ENCODE results near the gene APOB. TPM values are rescaled to one million over a fixed set of nuclear protein-coding genes. Genes with fewer than 3 reads are reported as not detected.

Gene APOB
- total RNA-seq, 2 donors from 2014 or later, result 7.5 to 14.1 TPM

DNA sequence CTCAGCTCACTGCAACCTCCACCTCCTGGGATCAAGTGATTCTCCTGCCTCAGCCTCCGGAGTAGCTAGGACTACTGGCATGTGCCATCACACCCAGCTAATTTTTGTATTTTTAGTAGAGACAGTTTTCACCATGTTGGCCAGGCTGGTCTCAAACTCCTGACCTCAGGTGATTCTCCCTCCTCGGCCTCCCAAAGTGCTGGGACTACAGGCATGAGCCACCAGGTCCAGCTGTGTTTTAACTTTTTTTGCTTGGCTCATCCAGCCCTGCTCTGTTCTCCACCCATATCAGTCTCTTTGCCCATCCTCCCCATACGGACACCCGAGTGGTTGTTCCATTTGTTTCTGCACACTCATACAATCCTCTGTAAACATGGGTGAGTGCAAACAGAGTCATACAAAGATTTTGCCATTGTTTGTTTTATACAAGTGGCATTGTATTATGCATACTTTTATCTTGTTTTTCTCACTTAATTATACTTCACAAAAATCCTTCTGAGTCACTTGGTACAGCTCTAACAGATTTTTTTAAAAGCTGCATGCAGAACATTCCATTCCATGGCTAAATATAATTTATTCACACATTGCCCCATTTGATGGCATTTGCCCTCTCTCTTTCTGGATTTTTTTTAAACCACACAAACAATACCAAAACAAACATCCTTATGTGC lies 5.3 kb downstream of the APOB start:
- TF ChIP-seq, protein P1, sequence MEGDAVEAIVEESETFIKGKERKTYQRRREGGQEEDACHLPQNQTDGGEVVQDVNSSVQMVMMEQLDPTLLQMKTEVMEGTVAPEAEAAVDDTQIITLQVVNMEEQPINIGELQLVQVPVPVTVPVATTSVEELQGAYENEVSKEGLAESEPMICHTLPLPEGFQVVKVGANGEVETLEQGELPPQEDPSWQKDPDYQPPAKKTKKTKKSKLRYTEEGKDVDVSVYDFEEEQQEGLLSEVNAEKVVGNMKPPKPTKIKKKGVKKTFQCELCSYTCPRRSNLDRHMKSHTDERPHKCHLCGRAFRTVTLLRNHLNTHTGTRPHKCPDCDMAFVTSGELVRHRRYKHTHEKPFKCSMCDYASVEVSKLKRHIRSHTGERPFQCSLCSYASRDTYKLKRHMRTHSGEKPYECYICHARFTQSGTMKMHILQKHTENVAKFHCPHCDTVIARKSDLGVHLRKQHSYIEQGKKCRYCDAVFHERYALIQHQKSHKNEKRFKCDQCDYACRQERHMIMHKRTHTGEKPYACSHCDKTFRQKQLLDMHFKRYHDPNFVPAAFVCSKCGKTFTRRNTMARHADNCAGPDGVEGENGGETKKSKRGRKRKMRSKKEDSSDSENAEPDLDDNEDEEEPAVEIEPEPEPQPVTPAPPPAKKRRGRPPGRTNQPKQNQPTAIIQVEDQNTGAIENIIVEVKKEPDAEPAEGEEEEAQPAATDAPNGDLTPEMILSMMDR (conservative IDR thresholded peaks at IDR 0.05), result no peak
- peaks cover 16% of the 10 kb centered on the region for H3K36me3 Mint-ChIP-seq (ENCODE audit: low read depth)
- H3K4me1 Mint-ChIP-seq, result peaks cover 3% of the 10 kb centered on the region
- H3K9me3 Mint-ChIP-seq, result no peaks in the 10 kb centered on the region
- Histone ChIP-seq H3K4me3 (ENCODE audit: low read length) (no peak overlapping the region), H3K4me1 (ENCODE audit: control insufficient read depth, insufficient read depth, low read length) (no peaks in the 10 kb centered on the region), H3K27ac (ENCODE audit: low read depth, low read length) (no peak overlapping the region), H3K9me3 (ENCODE audit: control insufficient read depth, low read length) (no peaks in the 10 kb centered on the region), H3K36me3 (ENCODE audit: control insufficient read depth, insufficient read depth, low read length) (no peaks in the 10 kb centered on the region), H3K27me3 (ENCODE audit: control insufficient read depth, insufficient read depth, low read length, poor library complexity, severe bottlenecking) (no peaks in the 10 kb centered on the region), H3K9ac (ENCODE audit: extremely low read depth, low read length, poor library complexity, severe bottlenecking) (no peak overlapping the region)
- H3K27me3 Mint-ChIP-seq (ENCODE audit: insufficient read depth), result peaks cover 8% of the 10 kb centered on the region
- no peak overlapping the region for H3K27ac Mint-ChIP-seq
- WGBS, 2 experiments (ENCODE audit: insufficient coverage in 1 of 2, insufficient read length in 1 of 2), result 82 to 90% methylated on average over 2 to 4 of the region's 4 CpGs
- H3K4me3 Mint-ChIP-seq, result no peak overlapping the region
- peak; percentile 3 for DNase-seq

DNA sequence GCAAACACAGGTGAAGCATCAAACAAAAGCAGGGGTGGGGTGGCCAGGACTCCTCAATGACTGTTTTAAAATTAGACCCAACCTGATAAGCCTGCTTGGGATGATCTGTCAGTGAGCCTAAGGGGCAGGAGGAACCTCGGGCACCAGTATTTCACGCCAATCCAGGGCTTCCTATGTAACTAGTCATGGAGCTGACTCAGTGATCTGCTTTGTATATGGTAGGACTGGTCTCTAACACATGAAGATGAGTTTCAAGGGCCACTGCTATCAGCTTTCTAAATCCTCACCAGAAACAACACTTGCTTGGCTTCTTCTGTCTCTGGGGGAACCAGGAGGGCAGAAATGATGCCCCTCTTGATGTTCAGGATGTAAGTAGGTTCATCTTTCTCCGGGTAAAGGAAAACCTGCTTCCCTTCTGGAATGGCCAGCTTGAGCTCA lies 6.2 kb downstream of the APOB start:
- no peaks in the 10 kb centered on the region for H3K9me3 ChIP-seq (ENCODE audit: control insufficient read depth, low read length)
- TF ChIP-seq, protein P1 (conservative IDR thresholded peaks at IDR 0.05), result no peak
- H3K36me3 Mint-ChIP-seq (ENCODE audit: low read depth), result peaks cover 18% of the 10 kb centered on the region
- H3K4me3 Mint-ChIP-seq, result no peak overlapping the region
- no peaks in the 10 kb centered on the region for H3K27me3 ChIP-seq (ENCODE audit: control insufficient read depth, insufficient read depth, low read length, poor library complexity, severe bottlenecking)
- H3K27ac ChIP-seq (ENCODE audit: low read depth, low read length), result no peak overlapping the region
- no peaks in the 10 kb centered on the region for H3K9me3 Mint-ChIP-seq
- H3K36me3 ChIP-seq (ENCODE audit: control insufficient read depth, insufficient read depth, low read length), result no peaks in the 10 kb centered on the region
- H3K4me3 ChIP-seq (ENCODE audit: low read length), result no peak overlapping the region
- DNase-seq, result no peak
- H3K4me1 Mint-ChIP-seq, result peaks cover 2% of the 10 kb centered on the region
- H3K9ac ChIP-seq (ENCODE audit: extremely low read depth, low read length, poor library complexity, severe bottlenecking), result no peak overlapping the region
- H3K27me3 Mint-ChIP-seq (ENCODE audit: insufficient read depth), result peaks cover 8% of the 10 kb centered on the region
- no peak overlapping the region for H3K27ac Mint-ChIP-seq
- 89 to 93% methylated on average over 3 of the region's 3 CpGs for WGBS, 2 experiments (ENCODE audit: insufficient coverage in 1 of 2, insufficient read length in 1 of 2)
- no peaks in the 10 kb centered on the region for H3K4me1 ChIP-seq (ENCODE audit: control insufficient read depth, insufficient read depth, low read length)

DNA sequence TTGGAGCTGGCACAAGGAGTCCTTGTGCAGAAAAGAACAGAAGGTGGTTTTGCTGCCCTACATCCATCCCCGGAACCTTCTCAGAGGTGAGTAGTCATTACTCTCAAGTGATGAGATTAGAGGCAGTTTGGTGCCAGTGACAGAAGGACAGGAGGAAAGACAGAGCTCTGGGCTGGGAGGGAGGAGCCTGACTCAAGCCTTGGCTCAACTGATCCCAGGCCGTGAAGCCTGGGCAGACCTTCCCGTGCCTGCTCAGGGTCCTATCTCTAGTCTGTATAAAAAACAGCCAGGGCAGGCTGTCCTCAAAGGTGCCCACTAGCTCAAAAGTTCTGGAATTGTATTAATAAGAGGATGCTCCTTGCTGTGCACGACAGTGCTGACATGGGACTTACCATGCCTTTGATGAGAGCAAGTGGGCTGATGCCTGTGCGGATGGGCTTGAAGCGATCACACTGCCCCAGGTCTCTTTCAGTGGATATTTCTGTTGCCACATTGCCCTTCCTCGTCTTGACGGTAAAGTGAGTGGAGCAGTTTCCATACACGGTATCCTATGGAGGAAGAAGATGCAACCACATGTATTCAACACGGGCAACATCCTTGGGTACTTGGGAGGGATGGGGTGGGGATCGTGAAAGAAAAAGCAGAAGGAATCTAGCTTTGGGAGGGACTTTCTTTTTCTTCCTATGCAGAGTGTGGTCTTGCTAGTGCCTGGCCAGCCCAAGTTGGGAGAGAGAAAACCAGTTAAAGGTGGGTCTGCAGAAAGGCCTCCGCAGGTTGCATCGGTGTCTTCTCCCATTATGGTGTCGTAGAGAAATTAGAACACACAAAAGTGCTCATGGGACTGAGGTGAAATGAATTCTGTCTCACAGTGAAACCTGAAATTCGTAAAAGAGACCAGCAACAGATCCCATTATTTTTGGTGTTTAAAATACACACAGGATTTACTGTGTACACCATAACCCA lies 6.9 kb downstream of the APOB start:
- Histone ChIP-seq H3K27me3 (ENCODE audit: control insufficient read depth, insufficient read depth, low read length, poor library complexity, severe bottlenecking) (no peaks in the 10 kb centered on the region), H3K4me3 (ENCODE audit: low read length) (no peak overlapping the region), H3K27ac (ENCODE audit: low read depth, low read length) (no peak overlapping the region), H3K36me3 (ENCODE audit: control insufficient read depth, insufficient read depth, low read length) (no peaks in the 10 kb centered on the region), H3K9ac (ENCODE audit: extremely low read depth, low read length, poor library complexity, severe bottlenecking) (no peak overlapping the region), H3K4me1 (ENCODE audit: control insufficient read depth, insufficient read depth, low read length) (no peaks in the 10 kb centered on the region), H3K9me3 (ENCODE audit: control insufficient read depth, low read length) (no peaks in the 10 kb centered on the region)
- no peak for DNase-seq
- Mint-ChIP-seq H3K36me3 (ENCODE audit: low read depth) (peaks cover 18% of the 10 kb centered on the region), H3K4me1 (no peaks in the 10 kb centered on the region), H3K9me3 (no peaks in the 10 kb centered on the region), H3K27ac (no peak overlapping the region), H3K27me3 (ENCODE audit: insufficient read depth) (peaks cover 8% of the 10 kb centered on the region), H3K4me3 (no peak overlapping the region)
- TF ChIP-seq, protein P1 (conservative IDR thresholded peaks at IDR 0.05), result no peak
- 92 to 100% methylated on average over 8 to 15 of the region's 15 CpGs for WGBS, 2 experiments (ENCODE audit: insufficient coverage in 1 of 2, insufficient read length in 1 of 2)

Measured in endodermal cell (in vitro differentiated cells).